Measurements from ENCODE around the gene MALT1.

The MALT1 gene

GRCh38 chr18:58671111-58671631, at the start of gene MALT1:
TSS of gene MALT1 (plus strand) at chr18:58671465. CDS start at chr18:58671644, 179 bp downstream.
- no peak for TF ChIP-seq CTCF (conservative IDR thresholded peaks at IDR 0.05; ENCODE audit: low read length)
- DNase-seq (ENCODE audit: low read depth): peak; percentile 87
- H3K4me3 ChIP-seq (ENCODE audit: low read length): peak within 1 kb of the TSS; percentile 85

GRCh38 chr18:58624011-58624410, 47.3 kb upstream of the MALT1 start:
- no peak for TF ChIP-seq CTCF (conservative IDR thresholded peaks at IDR 0.05; ENCODE audit: low read length)
- H3K4me3 ChIP-seq (ENCODE audit: low read length): no peak overlapping the region
- DNase-seq (ENCODE audit: low read depth): no peak

GRCh38 chr18:58625839-58626238, 45.4 kb upstream of the MALT1 start:
- H3K4me3 ChIP-seq (ENCODE audit: low read length): no peak overlapping the region
- no peak for TF ChIP-seq CTCF (conservative IDR thresholded peaks at IDR 0.05; ENCODE audit: low read length)
- no peak for DNase-seq (ENCODE audit: low read depth)

GRCh38 chr18:58630071-58630470, 41.2 kb upstream of the MALT1 start:
- no peak overlapping the region for H3K4me3 ChIP-seq (ENCODE audit: low read length)
- no peak for DNase-seq (ENCODE audit: low read depth)
- no peak for TF ChIP-seq CTCF (conservative IDR thresholded peaks at IDR 0.05; ENCODE audit: low read length)

- DNase-seq (ENCODE audit: low read depth): no peak
- no peak overlapping the region for H3K4me3 ChIP-seq (ENCODE audit: low read length)
- TF ChIP-seq CTCF (conservative IDR thresholded peaks at IDR 0.05; ENCODE audit: low read length): no peak
These were observed 40.0 kb upstream of the MALT1 start for GRCh38 chr18:58631301-58631700.

- no peak overlapping the region for H3K4me3 ChIP-seq (ENCODE audit: low read length)
- no peak for TF ChIP-seq CTCF (conservative IDR thresholded peaks at IDR 0.05; ENCODE audit: low read length)
- no peak for DNase-seq (ENCODE audit: low read depth)
These were observed 38.7 kb upstream of the MALT1 start for GRCh38 chr18:58632552-58632951.

GRCh38 chr18:58633874-58634273, 37.4 kb upstream of the MALT1 start:
- DNase-seq (ENCODE audit: low read depth): peak; percentile 28
- no peak for TF ChIP-seq CTCF (conservative IDR thresholded peaks at IDR 0.05; ENCODE audit: low read length)
- H3K4me3 ChIP-seq (ENCODE audit: low read length): no peak overlapping the region

Data from AG10803 (cell line).